ENCODE data around the gene PLD4. TPM values are rescaled to one million over a fixed set of nuclear protein-coding genes. Genes with fewer than 3 reads are reported as not detected.
"Not testable (repeated sequence)": the region's sequence is repeated elsewhere in the genome, so short reads cannot be mapped to it uniquely, and the experiment has no call there.

The PLD4 gene
- total RNA-seq, 1 donor from 2014 or later, result 0.78 TPM

- Mint-ChIP-seq H3K27ac (no peak overlapping the region), H3K4me1 (no peaks in the 10 kb centered on the region), H3K27me3 (ENCODE audit: low read depth) (peaks cover 44% of the 10 kb centered on the region), H3K36me3 (peaks cover 8% of the 10 kb centered on the region), H3K4me3 (no peak overlapping the region), H3K9me3 (peaks cover 10% of the 10 kb centered on the region)
- TF ChIP-seq, protein P1, sequence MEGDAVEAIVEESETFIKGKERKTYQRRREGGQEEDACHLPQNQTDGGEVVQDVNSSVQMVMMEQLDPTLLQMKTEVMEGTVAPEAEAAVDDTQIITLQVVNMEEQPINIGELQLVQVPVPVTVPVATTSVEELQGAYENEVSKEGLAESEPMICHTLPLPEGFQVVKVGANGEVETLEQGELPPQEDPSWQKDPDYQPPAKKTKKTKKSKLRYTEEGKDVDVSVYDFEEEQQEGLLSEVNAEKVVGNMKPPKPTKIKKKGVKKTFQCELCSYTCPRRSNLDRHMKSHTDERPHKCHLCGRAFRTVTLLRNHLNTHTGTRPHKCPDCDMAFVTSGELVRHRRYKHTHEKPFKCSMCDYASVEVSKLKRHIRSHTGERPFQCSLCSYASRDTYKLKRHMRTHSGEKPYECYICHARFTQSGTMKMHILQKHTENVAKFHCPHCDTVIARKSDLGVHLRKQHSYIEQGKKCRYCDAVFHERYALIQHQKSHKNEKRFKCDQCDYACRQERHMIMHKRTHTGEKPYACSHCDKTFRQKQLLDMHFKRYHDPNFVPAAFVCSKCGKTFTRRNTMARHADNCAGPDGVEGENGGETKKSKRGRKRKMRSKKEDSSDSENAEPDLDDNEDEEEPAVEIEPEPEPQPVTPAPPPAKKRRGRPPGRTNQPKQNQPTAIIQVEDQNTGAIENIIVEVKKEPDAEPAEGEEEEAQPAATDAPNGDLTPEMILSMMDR (IDR thresholded peaks at IDR 0.05; ENCODE audit: unreplicated experiment), result no peak
- no peak for DNase-seq (ENCODE audit: low spot score in 2 of 2, unreplicated experiment in 2 of 2)
These were observed 23.8 kb upstream of the PLD4 start for GRCh38 chr14:104900639-104901512.

DNA sequence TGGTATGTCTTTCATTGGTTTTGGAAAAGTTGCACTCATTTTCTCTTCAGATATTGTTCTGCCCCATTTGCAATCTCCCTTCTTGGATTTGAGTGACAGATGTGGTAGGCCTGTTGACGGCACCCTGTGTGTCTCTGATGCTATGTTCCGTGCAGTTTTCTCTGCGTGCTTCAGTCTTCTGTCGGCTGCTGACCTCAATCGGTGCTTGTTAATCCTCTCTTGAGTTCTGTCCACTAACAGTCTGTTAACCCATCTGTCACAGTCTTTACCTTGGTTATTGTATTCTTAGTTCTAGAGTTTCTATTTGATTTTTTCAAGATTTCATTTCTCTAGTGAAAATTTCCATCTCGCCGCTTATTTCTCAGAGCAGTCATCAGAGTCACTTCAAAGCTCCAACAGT is 20.7 kb upstream of the PLD4 start:
- Mint-ChIP-seq H3K27me3 (ENCODE audit: low read depth) (peaks cover 63% of the 10 kb centered on the region), H3K36me3 (peaks cover 8% of the 10 kb centered on the region), H3K4me3 (no peak overlapping the region), H3K4me1 (peaks cover 5% of the 10 kb centered on the region), H3K27ac (no peak overlapping the region), H3K9me3 (peaks cover 17% of the 10 kb centered on the region)
- DNase-seq (ENCODE audit: low spot score in 2 of 2, unreplicated experiment in 2 of 2), result no peak
- TF ChIP-seq, protein P1 (IDR thresholded peaks at IDR 0.05; ENCODE audit: unreplicated experiment), result no peak

- H3K4me3 Mint-ChIP-seq; DNase-seq (ENCODE audit: low spot score in 2 of 2, unreplicated experiment in 2 of 2); H3K4me1 Mint-ChIP-seq; H3K27ac Mint-ChIP-seq; H3K36me3 Mint-ChIP-seq: not testable (repeated sequence)
- Mint-ChIP-seq H3K9me3 (peaks cover 17% of the 10 kb centered on the region), H3K27me3 (ENCODE audit: low read depth) (peaks cover 63% of the 10 kb centered on the region)
These were observed 19.8 kb upstream of the PLD4 start for GRCh38 chr14:104904650-104905578.

- not testable (repeated sequence) for H3K4me3 Mint-ChIP-seq; H3K36me3 Mint-ChIP-seq; DNase-seq (ENCODE audit: low spot score in 2 of 2, unreplicated experiment in 2 of 2); H3K27ac Mint-ChIP-seq; H3K4me1 Mint-ChIP-seq
- Mint-ChIP-seq H3K27me3 (ENCODE audit: low read depth) (peaks cover 61% of the 10 kb centered on the region), H3K9me3 (peaks cover 17% of the 10 kb centered on the region)
These were observed 19.1 kb upstream of the PLD4 start for GRCh38 chr14:104905579-104905933.

GRCh38 chr14:104908303-104908702 is 16.4 kb upstream of the PLD4 start:
- Mint-ChIP-seq H3K27me3 (ENCODE audit: low read depth) (peaks cover 58% of the 10 kb centered on the region), H3K4me1 (peaks cover 5% of the 10 kb centered on the region), H3K4me3 (no peak overlapping the region), H3K27ac (no peak overlapping the region), H3K36me3 (peaks cover 6% of the 10 kb centered on the region), H3K9me3 (peaks cover 28% of the 10 kb centered on the region)
- DNase-seq (ENCODE audit: low spot score in 2 of 2, unreplicated experiment in 2 of 2), result no peak
- TF ChIP-seq, protein P1 (IDR thresholded peaks at IDR 0.05; ENCODE audit: unreplicated experiment), result no peak

DNA sequence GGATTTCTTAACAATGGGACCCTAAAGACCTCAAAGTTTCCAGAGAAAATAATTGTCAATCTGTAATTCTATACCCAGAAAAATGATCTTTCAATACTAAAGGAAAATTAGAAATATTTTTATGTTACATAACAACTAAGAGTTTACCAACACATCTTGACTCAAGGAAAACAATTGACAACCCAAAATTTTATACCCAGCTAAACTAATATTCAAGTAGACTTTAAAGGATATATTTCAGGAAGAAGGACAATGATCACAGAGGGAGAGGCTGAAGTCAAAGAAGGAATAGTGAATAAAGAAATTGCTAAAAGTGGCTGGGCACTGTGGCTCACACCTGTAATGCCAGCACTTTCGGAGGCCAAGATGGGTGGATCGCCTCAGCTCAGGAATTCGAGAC is 12.6 kb upstream of the PLD4 start:
- Mint-ChIP-seq H3K27ac (no peak overlapping the region), H3K4me3 (no peak overlapping the region), H3K36me3 (no peaks in the 10 kb centered on the region), H3K27me3 (ENCODE audit: low read depth) (peaks cover 59% of the 10 kb centered on the region), H3K4me1 (peaks cover 5% of the 10 kb centered on the region), H3K9me3 (peaks cover 20% of the 10 kb centered on the region)
- DNase-seq (ENCODE audit: low spot score in 2 of 2, unreplicated experiment in 2 of 2), result no peak
- TF ChIP-seq, protein P1 (IDR thresholded peaks at IDR 0.05; ENCODE audit: unreplicated experiment), result no peak

All from mesothelial cell of epicardium (in vitro differentiated cells).